Kidney (tissue), 14 donors: ENCODE data around the gene UBE2L6. TPM values are rescaled to one million over a fixed set of nuclear protein-coding genes. Genes with fewer than 3 reads are reported as not detected.
A peak's percentile ranks its signal among the peaks of the same experiment; 100 is the strongest.

Experiments used
- DNase-seq, 5 donors: peaks; one replicate each; pipeline ENCODE4 v3.0.0-alpha.2; 2013 to 2020
- FAIRE-seq: peaks from 2 replicates; lab custom pipeline; 2012; peaks lifted over from hg19 to GRCh38; lab: Jason Lieb, UNC
- H3K27ac ChIP-seq, 2 donors: one replicate each; pipeline ENCODE4 v1.7.0; 2013; ENCODE audit warnings: low read depth in 2 of 2, low read length in 2 of 2, inconsistent platforms in 1 of 2
- H3K27me3 ChIP-seq: one replicate; pipeline ENCODE4 v1.7.1; 2013; ENCODE audit warnings: low read length, inconsistent platforms; ENCODE audit not compliant: control insufficient read depth, insufficient read depth
- H3K36me3 ChIP-seq, 3 donors: one replicate each; pipeline versions ENCODE4 v1.7.0 to v1.7.1; 2013; ENCODE audit warnings: low read length in 3 of 3, control low read depth in 1 of 3, inconsistent platforms in 1 of 3; ENCODE audit not compliant: insufficient read depth in 3 of 3, control insufficient read depth in 2 of 3
- H3K4me1 ChIP-seq, 3 donors: one replicate each; pipeline versions ENCODE4 v1.7.0 to v1.7.1; 2013; ENCODE audit warnings: low read length in 3 of 3, inconsistent platforms in 1 of 3, low read depth in 1 of 3; ENCODE audit not compliant: control insufficient read depth in 2 of 3, insufficient read depth in 2 of 3
- H3K4me3 ChIP-seq, 3 donors: one replicate each; pipeline versions ENCODE4 v1.7.0 to v1.8.1; 2013; ENCODE audit warnings: low read length in 3 of 3, control low read depth in 1 of 3, inconsistent platforms in 1 of 3
- H3K9ac ChIP-seq, 3 donors: one replicate each; pipeline versions ENCODE4 v1.7.0 to v1.7.1; 2013; ENCODE audit warnings: low read length in 3 of 3, control low read depth in 1 of 3, inconsistent platforms in 1 of 3
- H3K9me3 ChIP-seq, 3 donors: one replicate each; pipeline versions ENCODE4 v1.7.0 to v1.7.1; 2013; ENCODE audit warnings: low read length in 3 of 3, control low read depth in 1 of 3, inconsistent platforms in 1 of 3; ENCODE audit not compliant: control insufficient read depth in 2 of 3, insufficient read depth in 1 of 3
- CTCF ChIP-seq: IDR thresholded peaks from 3 replicates; pipeline ENCODE4 v1.5.1; 2012; ENCODE audit warnings: mild to moderate bottlenecking, moderate library complexity, borderline replicate concordance; ENCODE audit not compliant: insufficient read depth; ENCODE audit errors: extremely low read depth
- intact Hi-C: fragments of 100-400 bp; cut with DNase I; formaldehyde crosslinking; loops from one replicate; pipeline ENCODE4 v1.11.1; 2022
- polyA plus RNA-seq: library from polyadenylated mRNA; stranded (reverse); fragments of 350-450 nt; fragmentation: Illumina TruSeq; extraction: RNeasy Lipid Tissue Mini Kit (QIAGEN cat#74804); gene quantifications from one replicate; pipeline ENCODE4 v1.2.3, GENCODE V29; 2014; ENCODE audit warnings: low read depth, low replicate concordance; ENCODE audit not compliant: insufficient read depth
- total RNA-seq: library from RNA; stranded (reverse); fragmentation: NEBNext Ultra II Directional; extraction: Animal tissue kit (Norgen Biotek cat#: 25700); gene quantifications from one replicate; pipeline ENCODE4 v1.2.1, GENCODE V29; 2021
- donor health status: control.
- donor health status: control.
- donor health status: control.
- donor health status: control.
- donor health status: control.
- donor health status: DM: yes; HTN: yes; CAD: no.
- donor health status: Normal renal cell carcinoma (clear cell type).

UBE2L6 gene
- total and polyA plus RNA-seq, 2 donors from 2014 or later = 71.4 to 73.9 TPM

GRCh38 chr11:57502870-57503269, 64.6 kb downstream of the UBE2L6 start:
- no peaks in the 10 kb centered on the region for H3K27me3 ChIP-seq
- H3K27ac ChIP-seq = no peak overlapping the region
- DNase-seq = no peak
- H3K9ac ChIP-seq = no peak overlapping the region
- no peak overlapping the region for H3K4me3 ChIP-seq
- peaks cover 0 to 16% (median 12%) of the 10 kb centered on the region in 3 donors for H3K4me1 ChIP-seq
- intact Hi-C loops = no loop called here
- H3K9me3 ChIP-seq = no peaks in the 10 kb centered on the region
- FAIRE-seq = no peak
- H3K36me3 ChIP-seq = no peaks in the 10 kb centered on the region
- TF ChIP-seq CTCF = no peak

GRCh38 chr11:57502376-57502775, 65.1 kb downstream of the UBE2L6 start:
- DNase-seq (no peak), FAIRE-seq (no peak)
- no peak for TF ChIP-seq CTCF
- H3K27me3 ChIP-seq = no peaks in the 10 kb centered on the region
- intact Hi-C loops = no loop called here
- H3K27ac ChIP-seq = peak overlapping the region in 1 of 2 donors; percentile 38
- H3K4me1 ChIP-seq = peaks cover 0 to 16% (median 12%) of the 10 kb centered on the region in 3 donors
- no peak overlapping the region for H3K4me3 ChIP-seq
- no peaks in the 10 kb centered on the region for H3K36me3 ChIP-seq
- H3K9me3 ChIP-seq = no peaks in the 10 kb centered on the region
- no peak overlapping the region for H3K9ac ChIP-seq

GRCh38 chr11:57501953-57502352, 65.5 kb downstream of the UBE2L6 start:
- H3K4me1 ChIP-seq = peaks cover 0 to 16% (median 12%) of the 10 kb centered on the region in 3 donors
- H3K36me3 ChIP-seq = no peaks in the 10 kb centered on the region
- H3K4me3 ChIP-seq = no peak overlapping the region

More at GRCh38 chr11:57501953-57502352, 65.5 kb downstream of the UBE2L6 start:
- FAIRE-seq (no peak), DNase-seq (no peak)
- Histone ChIP-seq H3K27me3 (no peaks in the 10 kb centered on the region), H3K9ac (no peak overlapping the region), H3K9me3 (no peaks in the 10 kb centered on the region), H3K27ac (peak overlapping the region in 1 of 2 donors; percentile 38)
- intact Hi-C loops = no loop called here
- TF ChIP-seq CTCF = no peak

Other genes starting within 250 kb of the UBE2L6 start
- gene TNKS1BP1, start 242.7 kb downstream of the UBE2L6 start, total RNA-seq = 206 TPM
- 53.3 TPM for gene TNKS1BP1, start 242.7 kb downstream of the UBE2L6 start, polyA plus RNA-seq
- gene SSRP1, start 231.8 kb downstream of the UBE2L6 start, total RNA-seq = 78.5 TPM
- 44.5 TPM for gene SSRP1, start 231.8 kb downstream of the UBE2L6 start, polyA plus RNA-seq
- not detected for gene P2RX3, start 229.3 kb downstream of the UBE2L6 start, total RNA-seq
- gene P2RX3, start 229.3 kb downstream of the UBE2L6 start, polyA plus RNA-seq = not detected
- gene PRG3, start 186.5 kb downstream of the UBE2L6 start, total RNA-seq = not detected
- not detected for gene PRG3, start 186.5 kb downstream of the UBE2L6 start, polyA plus RNA-seq
- gene PRG2, start 177.0 kb downstream of the UBE2L6 start, total RNA-seq = 0.22 TPM
- not detected for gene PRG2, start 177.0 kb downstream of the UBE2L6 start, polyA plus RNA-seq
- gene SLC43A3, start 140.6 kb downstream of the UBE2L6 start, total RNA-seq = 39.8 TPM
- gene SLC43A3, start 140.6 kb downstream of the UBE2L6 start, polyA plus RNA-seq = 6.0 TPM
- 2.6 TPM for gene RTN4RL2, start 107.1 kb downstream of the UBE2L6 start, total RNA-seq
- 5.5 TPM for gene RTN4RL2, start 107.1 kb downstream of the UBE2L6 start, polyA plus RNA-seq
- 4.1 TPM for gene SLC43A1, start 52.0 kb downstream of the UBE2L6 start, total RNA-seq
- 16.6 TPM for gene SLC43A1, start 52.0 kb downstream of the UBE2L6 start, polyA plus RNA-seq
- gene TIMM10, start 36.9 kb downstream of the UBE2L6 start, total RNA-seq = 38.6 TPM
- 174 TPM for gene TIMM10, start 36.9 kb downstream of the UBE2L6 start, polyA plus RNA-seq
- not detected for gene SMTNL1, start 30.1 kb downstream of the UBE2L6 start, total RNA-seq
- gene SMTNL1, start 30.1 kb downstream of the UBE2L6 start, polyA plus RNA-seq = not detected
- gene SERPING1, start 30.0 kb upstream of the UBE2L6 start, total RNA-seq = 785 TPM
- gene SERPING1, start 30.0 kb upstream of the UBE2L6 start, polyA plus RNA-seq = 361 TPM
- gene YPEL4, start 82.2 kb upstream of the UBE2L6 start, total RNA-seq = 0.82 TPM
- gene YPEL4, start 82.2 kb upstream of the UBE2L6 start, polyA plus RNA-seq = 0.88 TPM
- gene CLP1, start 90.1 kb upstream of the UBE2L6 start, total RNA-seq = 12.2 TPM
- gene CLP1, start 90.1 kb upstream of the UBE2L6 start, polyA plus RNA-seq = 8.5 TPM
- gene ZDHHC5, start 100.4 kb upstream of the UBE2L6 start, total RNA-seq = 90.2 TPM
- 28.3 TPM for gene ZDHHC5, start 100.4 kb upstream of the UBE2L6 start, polyA plus RNA-seq
- gene MED19, start 144.5 kb upstream of the UBE2L6 start, total RNA-seq = 15.2 TPM
- 26.1 TPM for gene MED19, start 144.5 kb upstream of the UBE2L6 start, polyA plus RNA-seq
- gene TMX2, start 144.9 kb upstream of the UBE2L6 start, total RNA-seq = 86.1 TPM
- gene TMX2, start 144.9 kb upstream of the UBE2L6 start, polyA plus RNA-seq = 133 TPM
- 115 TPM for gene SELENOH, start 173.8 kb upstream of the UBE2L6 start, total RNA-seq
- gene SELENOH, start 173.8 kb upstream of the UBE2L6 start, polyA plus RNA-seq = 159 TPM
- gene BTBD18, start 184.1 kb upstream of the UBE2L6 start, total RNA-seq = not detected
- gene BTBD18, start 184.1 kb upstream of the UBE2L6 start, polyA plus RNA-seq = not detected
- gene CTNND1, start 194.1 kb upstream of the UBE2L6 start, total RNA-seq = 272 TPM
- gene CTNND1, start 194.1 kb upstream of the UBE2L6 start, polyA plus RNA-seq = 52.7 TPM